ENCODE measurements around the gene TMEM120B.
"Not testable (repeated sequence)": the region's sequence is repeated elsewhere in the genome, so short reads cannot be mapped to it uniquely, and the experiment has no call there.

Gene TMEM120B

DNA sequence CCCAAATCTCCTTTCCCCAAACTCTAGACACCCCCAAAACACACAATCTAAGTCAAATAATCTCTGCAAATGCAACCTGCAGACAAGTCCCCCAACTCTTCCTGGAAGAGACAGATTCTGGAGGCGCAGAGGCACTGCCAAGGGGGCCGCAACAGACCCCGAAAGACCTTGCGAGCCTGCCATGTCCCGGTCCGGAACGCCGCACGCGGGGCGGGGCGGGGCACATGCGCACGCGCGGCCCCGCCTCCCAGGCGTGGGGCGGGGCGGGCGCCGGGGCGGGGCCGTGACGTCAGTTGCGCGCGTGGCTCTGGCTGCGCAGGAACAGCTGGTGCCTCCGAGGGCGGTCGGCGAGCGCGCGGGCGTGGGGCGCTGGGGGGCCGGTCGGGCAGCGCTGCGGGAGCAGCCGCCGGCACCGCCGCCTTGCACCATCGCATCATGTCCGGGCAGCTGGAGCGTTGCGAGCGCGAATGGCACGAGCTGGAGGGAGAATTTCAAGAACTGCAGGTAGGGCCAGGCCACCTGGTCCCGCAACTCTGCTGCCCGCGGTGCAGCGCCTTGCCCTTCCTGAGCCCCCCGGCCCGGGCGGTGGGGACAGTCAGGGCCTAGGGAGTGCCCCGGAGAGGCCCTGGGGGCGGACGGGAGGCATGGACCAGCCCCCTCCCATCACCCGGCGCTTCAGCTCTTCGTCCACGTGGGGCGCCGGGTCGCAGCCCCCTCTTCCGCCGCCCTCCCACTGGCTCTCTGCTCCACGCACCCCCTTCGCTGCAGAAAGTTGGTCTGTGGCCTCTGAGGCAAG is at the start of gene TMEM120B:
Gene TMEM120B (plus strand): TSS at position 292 of the 796 bp plus-strand sequence. CDS start 144 bp downstream, at position 436.
- POLR2A ChIA-PET (ENCODE audit: low non-redundant PET), result interaction anchor here (0.5 to 0.6 kb wide), 3 partner anchors 23 to 185 kb away, joined by 4 to 5 read pairs (median 4); no protein-coding TSS in a partner anchor
- peak; percentile 81 for DNase-seq (ENCODE audit: low spot score)
- CTCF ChIA-PET, result interaction anchor here (0.6 to 1.2 kb wide), 5 partner anchors 8 to 99 kb away, joined by 3 to 4 read pairs (median 3); no protein-coding TSS in a partner anchor
- peak within 1 kb of the TSS; percentile 88 for H3K27ac ChIP-seq
- TF ChIP-seq, protein P1, sequence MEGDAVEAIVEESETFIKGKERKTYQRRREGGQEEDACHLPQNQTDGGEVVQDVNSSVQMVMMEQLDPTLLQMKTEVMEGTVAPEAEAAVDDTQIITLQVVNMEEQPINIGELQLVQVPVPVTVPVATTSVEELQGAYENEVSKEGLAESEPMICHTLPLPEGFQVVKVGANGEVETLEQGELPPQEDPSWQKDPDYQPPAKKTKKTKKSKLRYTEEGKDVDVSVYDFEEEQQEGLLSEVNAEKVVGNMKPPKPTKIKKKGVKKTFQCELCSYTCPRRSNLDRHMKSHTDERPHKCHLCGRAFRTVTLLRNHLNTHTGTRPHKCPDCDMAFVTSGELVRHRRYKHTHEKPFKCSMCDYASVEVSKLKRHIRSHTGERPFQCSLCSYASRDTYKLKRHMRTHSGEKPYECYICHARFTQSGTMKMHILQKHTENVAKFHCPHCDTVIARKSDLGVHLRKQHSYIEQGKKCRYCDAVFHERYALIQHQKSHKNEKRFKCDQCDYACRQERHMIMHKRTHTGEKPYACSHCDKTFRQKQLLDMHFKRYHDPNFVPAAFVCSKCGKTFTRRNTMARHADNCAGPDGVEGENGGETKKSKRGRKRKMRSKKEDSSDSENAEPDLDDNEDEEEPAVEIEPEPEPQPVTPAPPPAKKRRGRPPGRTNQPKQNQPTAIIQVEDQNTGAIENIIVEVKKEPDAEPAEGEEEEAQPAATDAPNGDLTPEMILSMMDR (conservative IDR thresholded peaks at IDR 0.05; ENCODE audit: low read depth), result no peak

DNA sequence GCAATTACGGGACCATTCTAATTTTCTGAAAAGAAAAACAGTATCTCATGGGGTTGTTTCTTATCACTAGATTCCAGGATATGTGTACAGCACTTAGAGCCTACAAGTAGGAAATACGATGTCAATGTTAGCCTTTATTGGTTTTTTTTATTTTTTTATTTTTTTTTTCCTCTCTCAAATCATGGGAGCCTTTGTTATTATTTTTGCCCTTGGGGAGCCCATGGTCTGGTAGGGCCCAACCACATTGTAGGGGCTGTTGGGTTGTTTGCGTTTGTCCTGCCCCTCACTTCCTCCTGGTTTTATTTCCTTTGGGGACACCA is 49.0 kb upstream of the TMEM120B start:
- TF ChIP-seq, protein P1 (conservative IDR thresholded peaks at IDR 0.05; ENCODE audit: low read depth), result no peak
- no peak for DNase-seq (ENCODE audit: low spot score)
- no peak overlapping the region for H3K27ac ChIP-seq
- ChIA-PET CTCF (no interaction called here), POLR2A (ENCODE audit: low non-redundant PET) (no interaction called here)

DNA sequence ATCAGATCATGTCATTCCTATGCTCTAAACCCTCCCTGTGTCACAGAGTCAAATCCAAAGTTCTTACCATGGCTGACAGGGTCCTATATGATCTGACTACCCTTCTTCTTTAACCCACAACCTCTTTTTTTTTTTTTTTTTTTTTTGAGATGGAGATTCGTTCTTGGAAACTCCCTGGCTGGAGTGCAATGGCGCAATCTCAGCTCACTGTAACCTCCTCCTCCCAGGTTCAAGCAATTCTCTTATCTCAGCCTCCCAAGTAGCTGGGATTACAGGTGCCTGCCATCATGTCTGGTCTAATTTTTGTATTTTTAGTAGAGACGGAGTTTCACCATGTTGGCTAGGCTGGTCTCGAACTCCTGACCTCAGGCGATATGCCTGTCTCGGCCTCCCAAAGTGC is 45.7 kb upstream of the TMEM120B start:
- CTCF ChIA-PET; DNase-seq (ENCODE audit: low spot score); H3K27ac ChIP-seq: not testable (repeated sequence)
- POLR2A ChIA-PET (ENCODE audit: low non-redundant PET), result interaction anchor here (0.7 kb wide), 1 partner anchor 8 kb away, joined by 11 read pairs; no protein-coding TSS in a partner anchor

GRCh38 chr12:121668750-121669520 is 43.6 kb upstream of the TMEM120B start:
- H3K27ac ChIP-seq, result no peak overlapping the region
- TF ChIP-seq, protein P1 (conservative IDR thresholded peaks at IDR 0.05; ENCODE audit: low read depth), result peak; percentile 48
- CTCF ChIA-PET, result interaction anchor here (0.5 to 1.5 kb wide), 18 partner anchors 9 to 196 kb away, joined by 3 to 15 read pairs (median 4); no protein-coding TSS in a partner anchor
- no peak for DNase-seq (ENCODE audit: low spot score)
- POLR2A ChIA-PET (ENCODE audit: low non-redundant PET), result no interaction called here

- POLR2A ChIA-PET (ENCODE audit: low non-redundant PET), result no interaction called here
- CTCF ChIA-PET, result interaction anchor here (0.6 to 1.4 kb wide), 3 partner anchors 9 to 161 kb away, joined by 3 to 5 read pairs (median 3); no protein-coding TSS in a partner anchor
- no peak for DNase-seq (ENCODE audit: low spot score)
- peak within 1 kb of the TSS; percentile 23; the same call in 1 of the 2 replicates for H3K27ac ChIP-seq
- TF ChIP-seq, protein P1 (conservative IDR thresholded peaks at IDR 0.05; ENCODE audit: low read depth), result no peak
Observed at GRCh38 chr12:121669521-121669900, 43.0 kb upstream of the TMEM120B start, which contains the start of gene MORN3. Gene MORN3 (minus strand): TSS chr12:121669654. CDS start chr12:121669483, 171 bp downstream.

DNA sequence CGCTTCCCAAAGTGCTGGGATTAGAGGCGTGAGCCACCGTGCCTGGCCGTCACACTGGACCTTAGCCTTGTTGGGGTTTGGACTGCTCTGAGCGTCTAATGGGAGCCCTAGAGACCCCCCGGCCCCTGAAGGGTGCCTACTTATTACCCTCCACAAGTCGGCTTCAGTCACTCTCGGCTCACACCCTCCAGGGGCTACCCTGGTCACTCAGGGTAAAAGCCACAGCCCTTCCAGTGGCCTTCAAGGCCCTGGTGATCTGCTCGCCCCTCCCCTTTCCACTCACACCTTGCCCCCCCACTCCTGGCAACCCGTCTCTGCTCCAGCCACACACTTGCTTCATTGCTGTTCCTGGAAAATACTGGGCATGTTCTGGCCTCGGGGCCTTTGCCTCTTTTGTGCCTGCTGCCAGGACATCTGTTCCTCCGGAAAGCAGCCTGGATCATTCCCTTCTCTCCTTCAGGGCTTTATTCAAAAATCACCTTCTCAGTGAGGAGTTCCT is 39.5 kb upstream of the TMEM120B start:
- peak; percentile 29 for DNase-seq (ENCODE audit: low spot score)
- POLR2A ChIA-PET (ENCODE audit: low non-redundant PET), result no interaction called here
- CTCF ChIA-PET, result no interaction called here
- H3K27ac ChIP-seq, result peak overlapping the region; percentile 79
- TF ChIP-seq, protein P1 (conservative IDR thresholded peaks at IDR 0.05; ENCODE audit: low read depth), result no peak
